ENCODE measurements around the gene FAM221B.

FAM221B gene

GRCh38 chr9:35826071-35826701 lies 2.3 kb downstream of the FAM221B start:
- DNase-seq, result peak; percentile 74 to 81 (median 77)
- no peak overlapping the region for H3K27ac ChIP-seq (ENCODE audit: insufficient read depth in 1 of 2, low read depth in 1 of 2, low read length in 2 of 2, poor library complexity in 1 of 2, severe bottlenecking in 2 of 2)

GRCh38 chr9:35822926-35823325 lies 5.6 kb downstream of the FAM221B start:
- Histone ChIP-seq H3K4me3 (ENCODE audit: control insufficient read depth in 1 of 7, extremely low read depth in 1 of 7, insufficient read depth in 4 of 7, low read depth in 2 of 7, low read length in 6 of 7) (no peak overlapping the region), H3K36me3 (ENCODE audit: control insufficient read depth in 4 of 4, insufficient read depth in 4 of 4, low read length in 3 of 4) (no peaks in the 10 kb centered on the region), H3K27me3 (replicated peaks in 2 of 5; ENCODE audit: control insufficient read depth in 4 of 5, insufficient read depth in 5 of 5, low read length in 4 of 5) (peaks cover 0 to 4% (median 0%) of the 10 kb centered on the region in 5 experiments), H3K27ac (ENCODE audit: insufficient read depth in 1 of 2, low read depth in 1 of 2, low read length in 2 of 2, poor library complexity in 1 of 2, severe bottlenecking in 2 of 2) (no peak overlapping the region), H3K9me3 (ENCODE audit: control extremely low read depth in 1 of 5, control insufficient read depth in 4 of 5, insufficient read depth in 2 of 5, low read depth in 1 of 5, low read length in 4 of 5) (no peaks in the 10 kb centered on the region), H3K4me1 (ENCODE audit: control extremely low read depth in 1 of 4, control insufficient read depth in 4 of 4, insufficient read depth in 4 of 4, low read length in 3 of 4) (no peaks in the 10 kb centered on the region)
- DNase-seq, result no peak
- CTCF ChIA-PET, result interaction anchor here (1.0 to 2.3 kb wide), 9 partner anchors 8 to 89 kb away, joined by 3 to 8 read pairs (median 3); partner anchors contain the start of gene SPAG8
- POLR2A ChIA-PET, result no interaction called here

More at GRCh38 chr9:35826071-35826701, 2.3 kb downstream of the FAM221B start:
- no peaks in the 10 kb centered on the region for H3K36me3 ChIP-seq (ENCODE audit: control insufficient read depth in 4 of 4, insufficient read depth in 4 of 4, low read length in 3 of 4)
- ChIA-PET CTCF (interaction anchor here (0.7 to 6.1 kb wide), 49 partner anchors 8 to 325 kb away, joined by 3 to 61 read pairs (median 5); partner anchors contain the start of genes GBA2, HINT2, HRCT1 and NPR2), POLR2A (interaction anchor here (0.6 to 0.7 kb wide), 3 partner anchors 36 to 563 kb away, joined by 3 read pairs; no protein-coding TSS in a partner anchor)
- H3K27me3 ChIP-seq (replicated peaks in 2 of 5; ENCODE audit: control insufficient read depth in 4 of 5, insufficient read depth in 5 of 5, low read length in 4 of 5), result peaks cover 0 to 6% (median 3%) of the 10 kb centered on the region in 5 experiments
- no peak overlapping the region for H3K4me3 ChIP-seq (ENCODE audit: control insufficient read depth in 1 of 7, extremely low read depth in 1 of 7, insufficient read depth in 4 of 7, low read depth in 2 of 7, low read length in 6 of 7)
- peaks cover 0 to 14% (median 11%) of the 10 kb centered on the region in 4 experiments for H3K4me1 ChIP-seq (ENCODE audit: control extremely low read depth in 1 of 4, control insufficient read depth in 4 of 4, insufficient read depth in 4 of 4, low read length in 3 of 4)
- H3K9me3 ChIP-seq (ENCODE audit: control extremely low read depth in 1 of 5, control insufficient read depth in 4 of 5, insufficient read depth in 2 of 5, low read depth in 1 of 5, low read length in 4 of 5), result no peaks in the 10 kb centered on the region
- WGBS (ENCODE audit: insufficient coverage), result 22% methylated on average over 4 of the region's 4 CpGs

GRCh38 chr9:35820076-35820475 lies 8.5 kb downstream of the FAM221B start:
- CTCF ChIA-PET, result interaction anchor here (1.2 to 1.6 kb wide), 6 partner anchors 25 to 84 kb away, joined by 3 to 9 read pairs (median 4); no protein-coding TSS in a partner anchor
- no peak for DNase-seq
- Histone ChIP-seq H3K27me3 (replicated peaks in 2 of 5; ENCODE audit: control insufficient read depth in 4 of 5, insufficient read depth in 5 of 5, low read length in 4 of 5) (no peaks in the 10 kb centered on the region), H3K27ac (ENCODE audit: insufficient read depth in 1 of 2, low read depth in 1 of 2, low read length in 2 of 2, poor library complexity in 1 of 2, severe bottlenecking in 2 of 2) (no peak overlapping the region), H3K9me3 (ENCODE audit: control extremely low read depth in 1 of 5, control insufficient read depth in 4 of 5, insufficient read depth in 2 of 5, low read depth in 1 of 5, low read length in 4 of 5) (no peaks in the 10 kb centered on the region), H3K4me1 (ENCODE audit: control extremely low read depth in 1 of 4, control insufficient read depth in 4 of 4, insufficient read depth in 4 of 4, low read length in 3 of 4) (peaks cover 0 to 3% (median 0%) of the 10 kb centered on the region in 4 experiments), H3K4me3 (ENCODE audit: control insufficient read depth in 1 of 7, extremely low read depth in 1 of 7, insufficient read depth in 4 of 7, low read depth in 2 of 7, low read length in 6 of 7) (no peak overlapping the region), H3K36me3 (ENCODE audit: control insufficient read depth in 4 of 4, insufficient read depth in 4 of 4, low read length in 3 of 4) (no peaks in the 10 kb centered on the region)
- POLR2A ChIA-PET, result no interaction called here

GRCh38 chr9:35818341-35818740 lies 10.2 kb downstream of the FAM221B start:
- DNase-seq, result no peak
- CTCF ChIA-PET, result interaction anchor here (0.9 to 1.2 kb wide), 3 partner anchors 8 to 28 kb away, joined by 3 to 5 read pairs (median 3); no protein-coding TSS in a partner anchor
- POLR2A ChIA-PET, result no interaction called here
- H3K4me1 ChIP-seq (ENCODE audit: control extremely low read depth in 1 of 4, control insufficient read depth in 4 of 4, insufficient read depth in 4 of 4, low read length in 3 of 4), result peaks cover 7 to 16% (median 11%) of the 10 kb centered on the region in 4 experiments
- H3K4me3 ChIP-seq (ENCODE audit: control insufficient read depth in 1 of 7, extremely low read depth in 1 of 7, insufficient read depth in 4 of 7, low read depth in 2 of 7, low read length in 6 of 7), result no peak overlapping the region
- H3K36me3 ChIP-seq (ENCODE audit: control insufficient read depth in 4 of 4, insufficient read depth in 4 of 4, low read length in 3 of 4), result no peaks in the 10 kb centered on the region
- no peaks in the 10 kb centered on the region for H3K9me3 ChIP-seq (ENCODE audit: control extremely low read depth in 1 of 5, control insufficient read depth in 4 of 5, insufficient read depth in 2 of 5, low read depth in 1 of 5, low read length in 4 of 5)
- H3K27me3 ChIP-seq (replicated peaks in 2 of 5; ENCODE audit: control insufficient read depth in 4 of 5, insufficient read depth in 5 of 5, low read length in 4 of 5), result no peaks in the 10 kb centered on the region
- H3K27ac ChIP-seq (ENCODE audit: insufficient read depth in 1 of 2, low read depth in 1 of 2, low read length in 2 of 2, poor library complexity in 1 of 2, severe bottlenecking in 2 of 2), result no peak overlapping the region
- 100% methylated on average over 3 of the region's 3 CpGs for WGBS (ENCODE audit: insufficient coverage)

- no peak overlapping the region for H3K27ac ChIP-seq (ENCODE audit: insufficient read depth in 1 of 2, low read depth in 1 of 2, low read length in 2 of 2, poor library complexity in 1 of 2, severe bottlenecking in 2 of 2)
- DNase-seq, result no peak
- ChIA-PET CTCF (interaction anchor here (1.7 kb wide), 1 partner anchor 9 kb away, joined by 9 read pairs; no protein-coding TSS in a partner anchor), POLR2A (interaction anchor here (0.5 kb wide), 1 partner anchor 121 kb away, joined by 4 read pairs; no protein-coding TSS in a partner anchor)
- H3K4me1 ChIP-seq (ENCODE audit: control extremely low read depth in 1 of 4, control insufficient read depth in 4 of 4, insufficient read depth in 4 of 4, low read length in 3 of 4), result peaks cover 14 to 31% (median 25%) of the 10 kb centered on the region in 4 experiments
- H3K36me3 ChIP-seq (ENCODE audit: control insufficient read depth in 4 of 4, insufficient read depth in 4 of 4, low read length in 3 of 4), result peaks cover 0 to 2% (median 0%) of the 10 kb centered on the region in 4 experiments
- 100% methylated on average over 1 of the region's 1 CpG for WGBS (ENCODE audit: insufficient coverage)
- H3K4me3 ChIP-seq (ENCODE audit: control insufficient read depth in 1 of 7, extremely low read depth in 1 of 7, insufficient read depth in 4 of 7, low read depth in 2 of 7, low read length in 6 of 7), result no peak overlapping the region
- no peaks in the 10 kb centered on the region for H3K27me3 ChIP-seq (replicated peaks in 2 of 5; ENCODE audit: control insufficient read depth in 4 of 5, insufficient read depth in 5 of 5, low read length in 4 of 5)
- no peaks in the 10 kb centered on the region for H3K9me3 ChIP-seq (ENCODE audit: control extremely low read depth in 1 of 5, control insufficient read depth in 4 of 5, insufficient read depth in 2 of 5, low read depth in 1 of 5, low read length in 4 of 5)
These were observed 11.8 kb downstream of the FAM221B start for GRCh38 chr9:35816708-35817107.

GRCh38 chr9:35814841-35815543 lies 13.5 kb downstream of the FAM221B start, which contains the start of gene HINT2:
HINT2 (minus strand) TSS chr9:35815042; CDS start chr9:35814979, 63 bp downstream.
- DNase-seq, result peak; percentile 99
- no peaks in the 10 kb centered on the region for H3K9me3 ChIP-seq (ENCODE audit: control extremely low read depth in 1 of 5, control insufficient read depth in 4 of 5, insufficient read depth in 2 of 5, low read depth in 1 of 5, low read length in 4 of 5)
- ChIA-PET POLR2A (no interaction called here), CTCF (interaction anchor here (0.7 to 5.1 kb wide), 10 partner anchors 9 to 83 kb away, joined by 3 to 56 read pairs (median 6); partner anchors contain the start of genes CREB3, NPR2 and TLN1)
- H3K27me3 ChIP-seq (replicated peaks in 2 of 5; ENCODE audit: control insufficient read depth in 4 of 5, insufficient read depth in 5 of 5, low read length in 4 of 5), result no peaks in the 10 kb centered on the region
- H3K4me1 ChIP-seq (ENCODE audit: control extremely low read depth in 1 of 4, control insufficient read depth in 4 of 4, insufficient read depth in 4 of 4, low read length in 3 of 4), result peaks cover 17 to 42% (median 33%) of the 10 kb centered on the region in 4 experiments
- peak within 1 kb of the TSS; percentile 48 to 83 for H3K27ac ChIP-seq (ENCODE audit: insufficient read depth in 1 of 2, low read depth in 1 of 2, low read length in 2 of 2, poor library complexity in 1 of 2, severe bottlenecking in 2 of 2)
- WGBS (ENCODE audit: insufficient coverage), result 0% methylated on average over 22 of the region's 52 CpGs
- H3K4me3 ChIP-seq (ENCODE audit: control insufficient read depth in 1 of 7, extremely low read depth in 1 of 7, insufficient read depth in 4 of 7, low read depth in 2 of 7, low read length in 6 of 7), result peak within 1 kb of the TSS; percentile 79 to 95 (median 84)
- peaks cover 0 to 2% (median 0%) of the 10 kb centered on the region in 4 experiments for H3K36me3 ChIP-seq (ENCODE audit: control insufficient read depth in 4 of 4, insufficient read depth in 4 of 4, low read length in 3 of 4)
